Measurements from ENCODE around the gene OTOR. TPM values are rescaled to one million over a fixed set of nuclear protein-coding genes. Genes with fewer than 3 reads are reported as not detected.

The OTOR gene
- total and polyA plus RNA-seq, 2 donors from 2014 or later: not detected

GRCh38 chr20:16749573-16749972 lies 1.4 kb downstream of the OTOR start:
- intact Hi-C loops (cut with DNase I): no loop called here
- no peaks in the 10 kb centered on the region for H3K27me3 ChIP-seq (ENCODE audit: control insufficient read depth, insufficient read depth, low read length)
- DNase-seq (no peak), FAIRE-seq (no peak)
- no peak overlapping the region for H3K9ac ChIP-seq (ENCODE audit: low read length in 3 of 3)
- no peak overlapping the region for H3K4me3 ChIP-seq (ENCODE audit: low read length in 3 of 3)
- H3K9me3 ChIP-seq (ENCODE audit: control insufficient read depth in 2 of 3, insufficient read depth in 1 of 3, low read length in 3 of 3): no peaks in the 10 kb centered on the region
- no peak for TF ChIP-seq CTCF (IDR thresholded peaks at IDR 0.05; ENCODE audit: borderline replicate concordance, extremely low read depth, insufficient read depth)
- H3K27ac ChIP-seq (ENCODE audit: low read depth in 2 of 2, low read length in 2 of 2): no peak overlapping the region
- no peaks in the 10 kb centered on the region for H3K4me1 ChIP-seq (ENCODE audit: control insufficient read depth in 2 of 3, insufficient read depth in 2 of 3, low read depth in 1 of 3, low read length in 3 of 3)
- no peaks in the 10 kb centered on the region for H3K36me3 ChIP-seq (ENCODE audit: control insufficient read depth in 2 of 3, insufficient read depth in 3 of 3, low read length in 3 of 3)

- FAIRE-seq: no peak
- intact Hi-C loops (cut with DNase I): no loop called here
- peak in 1 of 5 donors; percentile 9 for DNase-seq
- no peaks in the 10 kb centered on the region for H3K9me3 ChIP-seq (ENCODE audit: control insufficient read depth in 2 of 3, insufficient read depth in 1 of 3, low read length in 3 of 3)
- no peak overlapping the region for H3K9ac ChIP-seq (ENCODE audit: low read length in 3 of 3)
- no peak overlapping the region for H3K4me3 ChIP-seq (ENCODE audit: low read length in 3 of 3)
- H3K4me1 ChIP-seq (ENCODE audit: control insufficient read depth in 2 of 3, insufficient read depth in 2 of 3, low read depth in 1 of 3, low read length in 3 of 3): no peaks in the 10 kb centered on the region
- no peak for TF ChIP-seq CTCF (IDR thresholded peaks at IDR 0.05; ENCODE audit: borderline replicate concordance, extremely low read depth, insufficient read depth)
- H3K27me3 ChIP-seq (ENCODE audit: control insufficient read depth, insufficient read depth, low read length): no peaks in the 10 kb centered on the region
- no peaks in the 10 kb centered on the region for H3K36me3 ChIP-seq (ENCODE audit: control insufficient read depth in 2 of 3, insufficient read depth in 3 of 3, low read length in 3 of 3)
- H3K27ac ChIP-seq (ENCODE audit: low read depth in 2 of 2, low read length in 2 of 2): no peak overlapping the region
Observed at GRCh38 chr20:16752082-16752481, 3.9 kb downstream of the OTOR start.

GRCh38 chr20:16752901-16753300 lies 4.7 kb downstream of the OTOR start:
- Histone ChIP-seq H3K27me3 (ENCODE audit: control insufficient read depth, insufficient read depth, low read length) (no peaks in the 10 kb centered on the region), H3K9ac (ENCODE audit: low read length in 3 of 3) (no peak overlapping the region), H3K27ac (ENCODE audit: low read depth in 2 of 2, low read length in 2 of 2) (no peak overlapping the region), H3K36me3 (ENCODE audit: control insufficient read depth in 2 of 3, insufficient read depth in 3 of 3, low read length in 3 of 3) (no peaks in the 10 kb centered on the region), H3K9me3 (ENCODE audit: control insufficient read depth in 2 of 3, insufficient read depth in 1 of 3, low read length in 3 of 3) (no peaks in the 10 kb centered on the region), H3K4me3 (ENCODE audit: low read length in 3 of 3) (no peak overlapping the region), H3K4me1 (ENCODE audit: control insufficient read depth in 2 of 3, insufficient read depth in 2 of 3, low read depth in 1 of 3, low read length in 3 of 3) (no peaks in the 10 kb centered on the region)
- intact Hi-C loops (cut with DNase I): no loop called here
- no peak for TF ChIP-seq CTCF (IDR thresholded peaks at IDR 0.05; ENCODE audit: borderline replicate concordance, extremely low read depth, insufficient read depth)
- no peak for FAIRE-seq
- no peak for DNase-seq
